ENCODE data around the gene ATP13A5.

- TF ChIP-seq, protein P1, sequence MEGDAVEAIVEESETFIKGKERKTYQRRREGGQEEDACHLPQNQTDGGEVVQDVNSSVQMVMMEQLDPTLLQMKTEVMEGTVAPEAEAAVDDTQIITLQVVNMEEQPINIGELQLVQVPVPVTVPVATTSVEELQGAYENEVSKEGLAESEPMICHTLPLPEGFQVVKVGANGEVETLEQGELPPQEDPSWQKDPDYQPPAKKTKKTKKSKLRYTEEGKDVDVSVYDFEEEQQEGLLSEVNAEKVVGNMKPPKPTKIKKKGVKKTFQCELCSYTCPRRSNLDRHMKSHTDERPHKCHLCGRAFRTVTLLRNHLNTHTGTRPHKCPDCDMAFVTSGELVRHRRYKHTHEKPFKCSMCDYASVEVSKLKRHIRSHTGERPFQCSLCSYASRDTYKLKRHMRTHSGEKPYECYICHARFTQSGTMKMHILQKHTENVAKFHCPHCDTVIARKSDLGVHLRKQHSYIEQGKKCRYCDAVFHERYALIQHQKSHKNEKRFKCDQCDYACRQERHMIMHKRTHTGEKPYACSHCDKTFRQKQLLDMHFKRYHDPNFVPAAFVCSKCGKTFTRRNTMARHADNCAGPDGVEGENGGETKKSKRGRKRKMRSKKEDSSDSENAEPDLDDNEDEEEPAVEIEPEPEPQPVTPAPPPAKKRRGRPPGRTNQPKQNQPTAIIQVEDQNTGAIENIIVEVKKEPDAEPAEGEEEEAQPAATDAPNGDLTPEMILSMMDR (IDR thresholded peaks at IDR 0.05; ENCODE audit: low read depth, low read length), result no peak
- TF ChIP-seq EZH2phosphoT487 (IDR thresholded peaks at IDR 0.05; ENCODE audit: low read depth), result no peak
Measured at GRCh38 chr3:193253986-193254660, 124.4 kb downstream of the ATP13A5 start.
